Lower leg skin (tissue), 4 donors: Measurements from ENCODE around the gene DICER1. TPM values are rescaled to one million over a fixed set of nuclear protein-coding genes. Genes with fewer than 3 reads are reported as not detected.

ENCODE experiments used
- DNase-seq, 2 donors: peaks; one replicate each; pipeline ENCODE4 v3.0.0-alpha.2; 2019; ENCODE audit warnings: low spot score in 2 of 2
- H3K4me3 ChIP-seq: fragments of 200-600 bp; sonication (generic); 2 replicates; pipeline ENCODE4 v1.5.1; 2017; ENCODE audit warnings: mild to moderate bottlenecking, low read depth; ENCODE audit not compliant: poor library complexity, severe bottlenecking
- POLR2A ChIP-seq, 2 donors: fragments of 450-650 bp; IDR thresholded peaks; one replicate each; pipeline ENCODE4 v1.6.1; 2016 to 2017; ENCODE audit warnings: antibody characterized with exemption in 2 of 2, mild to moderate bottlenecking in 1 of 2, moderate library complexity in 1 of 2
- WGBS, 2 donors: methylation state at CpG; one replicate each; pipeline ENCODE4 v1.1.5; 2018; 5-methylcytosine and 5-hydroxymethylcytosine counted together
- intact Hi-C: fragments of 100-400 bp; cut with DNase I; formaldehyde crosslinking; loops from one replicate; pipeline ENCODE4 v1.15.0; 2023; ENCODE audit warnings: low total_unique reads
- total RNA-seq, 4 donors: library from RNA; depleted of rRNA; stranded (reverse); fragments of >200 nt; gene quantifications; one replicate each; pipeline ENCODE4 v1.1.0, GENCODE V29; 2016
- TF ChIP-seq, protein P1 (sequence below), 3 donors: fragments of 450-650 bp; IDR thresholded peaks; one replicate each; pipeline ENCODE4 v1.5.1; 2016; ENCODE audit warnings: antibody characterized with exemption in 3 of 3, mild to moderate bottlenecking in 3 of 3, moderate library complexity in 2 of 3

The DICER1 gene
- total RNA-seq, 4 donors from 2014 or later, result 32.8 to 70.4 (median 45.0) TPM

DNA sequence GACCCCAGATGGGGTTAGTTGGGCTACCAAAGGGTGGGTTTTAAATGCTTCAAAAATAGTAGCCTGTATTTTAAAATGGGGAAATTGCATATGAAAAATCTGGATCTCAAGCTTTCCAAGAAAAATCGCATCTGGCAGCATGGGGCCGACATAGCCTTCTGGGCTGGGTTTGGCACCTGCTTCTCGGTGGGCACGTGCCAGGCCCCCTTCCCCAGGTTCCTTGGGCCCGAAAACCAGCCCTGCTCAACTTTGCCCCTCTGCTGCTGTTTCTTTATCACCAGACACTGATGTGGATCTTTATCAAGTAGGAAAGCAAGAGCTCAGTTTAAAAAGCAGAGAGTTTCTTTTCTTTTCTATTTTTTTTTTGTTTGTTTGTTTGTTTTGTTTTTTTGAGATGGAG lies 95.1 kb downstream of the DICER1 start:
- WGBS, 2 donors, result 77 to 82% methylated on average over 5 of the region's 5 CpGs
- intact Hi-C loops, result no loop called here
- H3K4me3 ChIP-seq, result no peak overlapping the region
- no peak for DNase-seq
- TF ChIP-seq, protein P1, sequence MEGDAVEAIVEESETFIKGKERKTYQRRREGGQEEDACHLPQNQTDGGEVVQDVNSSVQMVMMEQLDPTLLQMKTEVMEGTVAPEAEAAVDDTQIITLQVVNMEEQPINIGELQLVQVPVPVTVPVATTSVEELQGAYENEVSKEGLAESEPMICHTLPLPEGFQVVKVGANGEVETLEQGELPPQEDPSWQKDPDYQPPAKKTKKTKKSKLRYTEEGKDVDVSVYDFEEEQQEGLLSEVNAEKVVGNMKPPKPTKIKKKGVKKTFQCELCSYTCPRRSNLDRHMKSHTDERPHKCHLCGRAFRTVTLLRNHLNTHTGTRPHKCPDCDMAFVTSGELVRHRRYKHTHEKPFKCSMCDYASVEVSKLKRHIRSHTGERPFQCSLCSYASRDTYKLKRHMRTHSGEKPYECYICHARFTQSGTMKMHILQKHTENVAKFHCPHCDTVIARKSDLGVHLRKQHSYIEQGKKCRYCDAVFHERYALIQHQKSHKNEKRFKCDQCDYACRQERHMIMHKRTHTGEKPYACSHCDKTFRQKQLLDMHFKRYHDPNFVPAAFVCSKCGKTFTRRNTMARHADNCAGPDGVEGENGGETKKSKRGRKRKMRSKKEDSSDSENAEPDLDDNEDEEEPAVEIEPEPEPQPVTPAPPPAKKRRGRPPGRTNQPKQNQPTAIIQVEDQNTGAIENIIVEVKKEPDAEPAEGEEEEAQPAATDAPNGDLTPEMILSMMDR (IDR thresholded peaks at IDR 0.05), result no peak
- no peak for TF ChIP-seq POLR2A (IDR thresholded peaks at IDR 0.05)

DNA sequence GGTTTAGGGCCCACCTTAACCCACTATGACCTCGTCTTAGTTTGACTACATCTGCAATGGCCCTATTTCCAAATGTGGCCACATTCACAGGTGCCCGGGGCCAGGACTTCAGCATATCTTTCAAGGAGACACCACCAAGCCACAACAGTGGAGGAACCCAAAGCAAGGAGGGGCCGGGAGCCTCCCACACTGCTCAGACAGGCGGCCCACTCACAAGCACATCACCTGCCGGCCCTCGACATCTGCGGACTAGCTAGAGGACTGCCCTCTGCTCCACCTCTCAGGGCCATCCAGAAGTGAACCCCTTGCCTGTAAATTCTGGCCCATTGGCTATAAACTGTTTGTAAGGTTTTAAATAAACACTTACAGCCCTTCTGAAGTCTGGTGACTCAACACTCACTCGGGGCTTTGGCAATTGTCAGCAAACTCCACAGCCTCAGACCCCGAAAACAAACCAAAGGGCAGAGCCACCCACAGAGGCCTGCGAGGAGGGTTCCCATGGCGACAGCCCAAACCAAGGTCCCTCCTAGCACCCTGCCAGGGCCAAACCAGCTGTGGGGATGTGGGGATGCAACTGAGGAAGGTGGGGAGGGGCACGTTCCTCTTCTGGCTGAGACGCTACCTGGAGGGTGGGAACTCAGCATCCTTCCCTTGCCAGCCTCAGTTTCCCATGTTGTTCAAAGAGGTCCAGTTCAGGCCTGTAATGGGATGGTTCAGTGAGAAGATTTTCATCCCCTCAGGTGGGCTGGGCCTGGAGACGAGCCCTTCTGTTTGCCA lies 95.8 kb downstream of the DICER1 start:
- H3K4me3 ChIP-seq, result no peak overlapping the region
- no peak for DNase-seq
- TF ChIP-seq, protein P1 (IDR thresholded peaks at IDR 0.05), result no peak
- TF ChIP-seq POLR2A (IDR thresholded peaks at IDR 0.05), result no peak
- 90 to 91% methylated on average over 14 of the region's 14 CpGs for WGBS, 2 donors
- intact Hi-C loops, result no loop called here

DNA sequence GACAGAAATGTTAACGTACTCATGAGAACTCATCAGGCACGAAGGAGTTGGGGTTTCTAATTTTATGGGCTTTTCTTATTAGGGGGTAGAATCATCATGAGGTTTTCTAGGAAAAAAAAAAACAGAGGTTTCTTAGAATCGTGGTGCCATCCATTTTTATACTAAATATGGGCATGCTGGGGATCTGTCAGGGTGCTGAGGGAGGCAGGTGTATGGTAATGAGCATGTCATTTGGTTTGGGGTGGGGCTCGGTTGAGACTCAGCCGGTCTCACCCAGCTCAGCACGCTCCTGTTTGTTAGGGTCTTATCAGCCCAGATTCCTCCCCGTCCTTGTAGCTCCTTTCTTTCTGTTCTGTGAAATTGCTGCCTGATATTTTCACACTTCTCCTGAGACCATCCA lies 98.2 kb downstream of the DICER1 start:
- TF ChIP-seq, protein P1 (IDR thresholded peaks at IDR 0.05), result no peak
- no peak for TF ChIP-seq POLR2A (IDR thresholded peaks at IDR 0.05)
- no peak for DNase-seq
- WGBS, 2 donors, result 55 to 61% methylated on average over 7 of the region's 7 CpGs
- intact Hi-C loops, result no loop called here
- no peak overlapping the region for H3K4me3 ChIP-seq

DNA sequence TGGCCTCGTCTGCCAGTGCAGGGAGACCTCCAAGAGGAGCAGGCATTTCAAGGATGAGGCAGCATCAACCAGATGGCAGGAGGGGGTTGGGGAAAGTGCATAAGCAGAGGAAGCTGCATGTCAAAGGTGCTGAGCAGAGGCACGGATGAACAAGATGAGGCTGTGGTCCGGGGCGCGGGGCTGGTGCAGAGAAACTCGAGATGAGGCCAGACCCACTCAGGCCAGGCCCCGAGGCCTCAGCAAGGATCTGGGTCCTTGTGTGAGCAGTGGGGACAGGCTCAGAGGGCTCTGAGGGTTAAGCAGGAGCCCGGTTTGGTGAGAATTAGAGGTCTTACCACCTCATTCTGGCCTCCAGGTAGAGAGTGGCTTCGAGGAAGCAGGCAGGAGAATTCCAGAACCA lies 98.8 kb downstream of the DICER1 start:
- intact Hi-C loops, result no loop called here
- H3K4me3 ChIP-seq, result no peak overlapping the region
- TF ChIP-seq, protein P1 (IDR thresholded peaks at IDR 0.05), result no peak
- TF ChIP-seq POLR2A (IDR thresholded peaks at IDR 0.05), result no peak
- 85 to 86% methylated on average over 9 of the region's 9 CpGs for WGBS, 2 donors
- no peak for DNase-seq

DNA sequence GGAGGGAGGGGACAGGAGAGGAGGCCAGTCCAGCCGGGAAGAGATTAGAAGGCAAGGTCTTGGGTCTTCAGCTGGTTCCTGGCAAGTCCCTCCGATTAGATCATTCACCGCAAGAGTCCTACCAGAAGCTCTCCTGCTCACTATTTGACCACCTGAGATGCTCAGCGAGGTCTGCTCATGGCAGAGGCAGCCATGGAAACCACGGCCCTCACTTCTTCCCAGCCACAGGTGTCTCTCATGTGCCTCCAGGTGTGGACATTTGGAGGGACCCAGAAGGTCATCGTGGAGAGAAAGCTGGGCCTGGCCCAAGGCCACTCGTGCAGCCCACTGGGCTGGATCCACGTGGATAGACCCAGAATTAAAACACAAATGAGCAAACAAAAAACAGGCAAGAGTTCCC lies 99.5 kb downstream of the DICER1 start:
- no peak overlapping the region for H3K4me3 ChIP-seq
- DNase-seq, result no peak
- intact Hi-C loops, result no loop called here
- 68 to 72% methylated on average over 8 of the region's 8 CpGs for WGBS, 2 donors
- no peak for TF ChIP-seq POLR2A (IDR thresholded peaks at IDR 0.05)
- TF ChIP-seq, protein P1 (IDR thresholded peaks at IDR 0.05), result no peak

DNA sequence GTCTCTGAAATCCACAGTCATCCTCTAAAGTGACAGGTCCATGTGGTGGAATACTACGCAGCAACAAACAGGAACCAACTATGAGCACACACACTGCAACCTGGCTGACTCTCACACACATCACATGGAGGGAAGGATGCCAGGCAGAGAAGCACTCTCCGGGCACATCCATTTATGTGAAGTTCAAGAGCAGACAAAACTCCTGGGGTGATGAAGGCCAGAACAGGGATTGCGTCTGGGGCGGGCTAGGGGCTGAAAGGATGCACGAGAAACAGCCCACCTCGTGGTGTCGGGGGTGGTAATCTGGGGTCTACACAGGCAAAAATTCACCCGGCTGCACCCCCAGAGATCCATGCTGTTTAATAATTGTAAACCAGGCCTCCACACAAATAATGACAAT lies 100.2 kb downstream of the DICER1 start:
- no peak for DNase-seq
- TF ChIP-seq, protein P1 (IDR thresholded peaks at IDR 0.05), result no peak
- no peak for TF ChIP-seq POLR2A (IDR thresholded peaks at IDR 0.05)
- WGBS, 2 donors, result 72 to 75% methylated on average over 8 of the region's 8 CpGs
- intact Hi-C loops, result no loop called here
- H3K4me3 ChIP-seq, result no peak overlapping the region
